ENCODE results near the gene GFPT2. TPM values are rescaled to one million over a fixed set of nuclear protein-coding genes. Genes with fewer than 3 reads are reported as not detected.

GFPT2 gene
- polyA plus RNA-seq, 5 donors: 5.1 to 9.7 (median 7.1) TPM

DNA sequence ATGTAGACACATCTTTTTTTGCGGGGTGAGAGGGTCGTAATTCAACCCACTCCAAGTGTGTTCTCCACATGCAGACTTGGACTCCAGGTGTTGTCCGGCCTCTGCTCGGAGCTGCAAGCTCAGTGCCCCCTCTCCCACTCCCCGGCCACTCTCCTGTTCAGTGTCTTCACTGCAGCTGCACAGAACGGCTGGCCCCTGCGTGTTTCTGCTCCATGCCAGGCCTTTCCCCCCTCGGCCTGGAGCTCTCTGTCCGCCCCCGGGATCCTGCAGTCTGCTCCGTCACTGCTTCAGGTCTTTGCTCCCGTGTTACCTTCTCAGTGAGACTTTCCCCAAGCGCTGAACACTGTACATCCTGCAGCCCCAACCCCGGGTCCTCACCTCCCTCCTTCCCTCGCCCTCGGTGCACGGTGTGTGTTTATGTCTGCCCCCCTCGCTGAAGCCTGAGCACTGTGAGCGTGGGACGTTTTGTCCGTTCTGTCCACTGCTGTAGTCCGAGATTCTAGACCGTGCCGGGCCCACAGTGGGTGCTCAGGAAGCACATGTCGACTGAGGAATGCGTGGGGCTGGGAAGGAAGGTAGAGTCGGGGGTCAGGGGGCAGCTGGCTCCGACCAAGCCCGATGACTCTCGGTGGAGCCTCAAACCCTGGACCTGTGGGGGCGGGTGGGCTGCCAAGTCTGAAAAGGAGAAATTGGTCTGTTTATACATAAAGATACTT lies 26.4 kb upstream of the GFPT2 start:
- DNase-seq: no peak

GRCh38 chr5:180378438-180379344 lies 25.6 kb upstream of the GFPT2 start:
- no peak for DNase-seq

DNA sequence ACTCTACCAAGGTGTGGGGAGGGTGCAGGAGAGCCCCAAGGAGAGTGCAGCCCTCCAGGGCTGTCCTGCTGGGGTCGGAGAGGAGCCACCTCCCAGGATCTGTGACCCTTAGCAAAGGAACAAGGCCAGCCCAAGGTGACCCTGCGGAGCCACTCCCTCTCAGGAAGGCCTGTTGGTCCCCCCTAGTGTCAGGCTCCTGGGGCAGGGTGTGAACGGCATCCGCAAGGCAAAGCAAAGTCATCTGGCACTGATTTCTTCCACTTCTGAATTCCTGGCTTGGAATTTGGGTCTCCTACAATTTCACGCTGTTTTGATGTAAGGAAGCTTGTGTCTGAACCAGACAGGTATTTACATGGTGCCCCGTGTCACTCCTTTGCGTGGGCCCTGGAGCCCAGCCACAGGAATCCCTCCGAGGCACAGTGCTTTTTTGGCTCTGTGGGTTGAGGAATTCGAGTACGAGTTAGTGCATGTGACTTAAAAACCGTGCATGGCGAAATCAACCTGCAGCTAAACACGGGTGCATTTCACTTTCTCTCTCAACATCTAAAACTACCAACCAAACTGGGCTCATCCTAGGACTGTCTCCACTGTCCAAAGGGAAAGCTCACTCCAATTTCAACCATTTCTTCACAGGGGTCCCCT lies 24.5 kb upstream of the GFPT2 start:
- no peak for DNase-seq

GRCh38 chr5:180376511-180376910 lies 23.4 kb upstream of the GFPT2 start:
- DNase-seq: no peak

DNA sequence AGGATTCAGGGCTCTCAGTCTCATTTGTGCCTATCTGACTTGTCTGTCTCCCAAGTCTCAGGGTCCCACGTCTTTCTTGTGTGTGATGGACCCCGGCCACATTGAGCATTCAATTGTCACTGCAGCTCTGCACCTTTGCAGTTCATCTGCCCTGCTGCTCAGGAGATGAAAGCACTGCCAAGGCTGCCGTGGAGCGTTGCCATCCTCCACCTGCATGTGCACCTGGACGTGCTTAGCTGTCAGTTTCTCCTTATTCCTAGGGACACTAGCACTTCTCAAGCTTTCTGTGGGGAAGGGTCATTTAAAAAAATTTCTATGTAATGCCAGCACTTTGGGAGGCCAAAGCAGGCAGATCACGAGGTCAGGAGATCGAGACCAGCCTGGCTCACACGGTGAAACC lies 22.8 kb upstream of the GFPT2 start:
- no peak for DNase-seq

DNA sequence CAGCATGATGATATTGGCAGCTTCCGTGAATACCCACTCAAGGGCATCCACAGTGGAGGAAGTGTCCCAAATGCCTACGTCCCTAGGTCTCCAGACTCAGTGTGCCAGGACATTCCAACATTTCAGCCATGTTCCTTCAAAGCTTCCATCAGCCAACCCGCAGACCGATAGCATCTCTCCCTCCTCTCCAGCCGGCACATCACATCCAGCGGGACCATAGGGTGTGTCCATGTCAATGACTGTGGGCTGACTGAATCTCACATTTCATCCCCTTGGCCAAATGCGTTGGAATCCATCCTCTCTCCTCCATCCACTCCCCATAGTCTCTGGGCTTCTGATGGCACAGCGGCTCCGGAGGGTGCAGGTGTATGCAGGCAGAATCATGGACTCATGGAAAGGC lies 22.2 kb upstream of the GFPT2 start:
- no peak for DNase-seq

DNA sequence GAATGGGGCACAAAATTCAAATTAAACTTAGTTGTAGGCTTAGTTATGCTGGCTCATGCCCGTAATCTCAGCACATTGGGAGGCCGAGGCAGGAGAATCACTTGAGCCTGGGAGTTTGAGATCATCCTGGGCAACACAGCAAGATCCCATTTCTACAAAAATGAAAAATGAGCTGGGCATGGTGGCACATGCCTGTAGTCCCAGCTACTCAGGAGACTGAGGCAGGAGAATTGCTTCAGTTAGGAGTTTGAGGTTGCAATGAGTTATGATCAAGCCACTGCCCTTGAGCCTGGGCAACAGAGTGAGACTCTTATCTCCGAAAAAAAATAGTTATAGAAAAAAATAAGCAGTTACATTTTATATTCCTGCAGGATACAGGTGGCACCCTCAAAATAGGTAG lies 20.7 kb upstream of the GFPT2 start:
- DNase-seq: no peak

GRCh38 chr5:180373454-180373853 lies 20.3 kb upstream of the GFPT2 start:
- DNase-seq: no peak

DNA sequence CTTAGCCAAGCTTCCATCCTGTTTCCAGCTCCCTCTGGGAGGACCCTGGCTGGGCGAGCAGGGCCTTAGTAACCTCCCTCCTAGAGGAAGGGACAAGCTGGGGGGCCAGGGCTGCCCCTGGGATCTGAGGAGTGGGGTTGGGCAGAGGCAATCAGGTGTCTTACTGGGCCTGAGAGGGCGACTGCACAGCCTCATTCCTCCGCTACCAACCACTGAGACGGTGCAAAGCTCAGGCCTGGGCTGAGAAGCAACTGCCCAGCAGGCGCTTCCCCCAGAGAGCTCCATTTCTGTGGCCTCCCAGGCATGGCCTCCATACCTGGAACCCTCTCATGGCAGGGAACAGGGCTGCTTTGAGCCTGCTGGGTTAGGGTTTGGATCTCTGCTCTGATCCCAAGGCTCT lies 18.8 kb upstream of the GFPT2 start:
- DNase-seq: no peak

- no peak for DNase-seq
Measured at GRCh38 chr5:180370861-180371641, 17.9 kb upstream of the GFPT2 start.

DNA sequence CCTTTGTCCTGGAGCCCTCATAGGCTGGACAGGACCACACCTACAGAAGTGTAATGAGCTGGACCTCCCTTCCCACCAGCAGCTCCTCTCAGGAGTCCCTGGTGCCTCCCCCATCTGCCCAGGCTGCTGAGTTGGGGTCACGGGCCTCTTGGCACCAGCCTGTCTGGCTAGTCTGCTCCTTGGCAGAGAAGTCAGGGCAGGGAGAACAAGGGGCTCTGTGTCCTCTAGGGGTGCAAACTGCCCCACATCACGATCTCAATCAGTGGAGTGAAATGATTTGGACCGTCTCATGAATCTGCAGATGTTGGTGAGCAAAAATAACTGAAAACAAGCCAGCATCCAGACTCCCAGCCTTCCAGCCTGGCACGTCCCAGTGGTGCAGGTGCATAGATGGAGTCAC lies 14.9 kb upstream of the GFPT2 start:
- no peak for DNase-seq

- no peak for DNase-seq
Measured at GRCh38 chr5:180367300-180367699, 14.2 kb upstream of the GFPT2 start.

GRCh38 chr5:180366326-180366725 lies 13.2 kb upstream of the GFPT2 start:
- no peak for DNase-seq

DNA sequence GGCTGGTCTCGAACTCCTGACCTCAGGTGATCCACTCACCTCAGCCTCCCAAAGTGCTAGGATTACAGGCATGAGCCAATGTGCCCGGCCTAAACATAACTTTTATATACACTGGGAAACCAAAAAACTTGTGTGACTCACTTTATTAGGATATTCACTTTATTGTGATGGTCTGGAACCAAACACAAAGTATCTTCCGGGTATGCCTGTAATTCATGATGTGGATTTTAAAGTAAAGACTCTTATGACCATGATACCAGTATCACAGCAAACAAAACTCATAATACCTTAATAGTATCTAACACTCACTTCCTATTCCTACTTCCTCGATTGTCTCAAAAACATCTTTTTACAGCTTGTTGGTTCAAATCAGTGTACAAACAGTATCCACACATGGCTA lies 12.7 kb upstream of the GFPT2 start:
- no peak for DNase-seq

DNA sequence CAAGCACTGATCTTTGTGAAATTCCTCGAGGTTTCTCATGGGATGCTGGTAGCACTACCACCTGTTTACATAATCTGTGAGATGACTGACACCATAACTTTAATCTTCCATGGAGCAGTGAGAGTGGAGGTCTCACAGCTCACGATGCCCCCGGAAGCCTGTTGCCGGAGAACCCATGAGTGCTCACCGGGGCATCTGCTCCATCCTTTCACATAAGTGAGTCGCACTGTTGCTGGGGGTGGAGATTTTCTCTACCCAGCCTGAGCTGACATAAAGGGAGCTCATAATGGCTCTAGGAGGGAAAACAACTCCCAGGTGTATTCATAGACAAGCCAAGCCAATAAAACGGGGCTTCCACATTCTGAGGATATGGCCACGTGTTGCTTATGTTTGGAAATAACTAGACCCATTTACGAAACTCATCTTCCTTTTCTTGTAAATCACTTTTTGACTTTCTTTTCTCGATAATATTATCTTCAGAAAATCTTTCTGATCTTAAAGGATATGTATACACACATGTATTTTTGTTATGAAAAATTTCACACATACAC lies 11.2 kb upstream of the GFPT2 start:
- DNase-seq: no peak

GRCh38 chr5:180360078-180360957 lies 7.2 kb upstream of the GFPT2 start:
- DNase-seq: no peak

GRCh38 chr5:180358694-180359093 lies 5.6 kb upstream of the GFPT2 start:
- no peak for DNase-seq

DNA sequence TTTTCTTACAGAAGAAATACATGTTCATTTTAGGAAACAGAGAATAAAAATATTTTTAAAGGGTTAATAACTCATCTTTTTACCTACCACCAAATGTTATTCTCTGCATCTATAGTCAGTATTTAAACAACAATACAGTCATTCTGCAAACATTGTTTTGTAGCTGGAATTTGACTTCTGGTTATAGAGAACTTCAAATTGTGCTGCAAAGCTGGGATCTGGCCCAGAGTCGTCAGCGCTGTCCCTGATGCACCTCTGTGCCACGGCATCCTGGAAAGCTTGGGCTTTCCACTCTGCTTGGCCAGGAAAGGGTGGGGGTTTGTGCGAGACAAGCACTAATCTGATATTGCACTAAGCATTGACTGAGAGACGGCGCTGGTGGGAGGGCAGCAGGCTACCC lies 5.0 kb upstream of the GFPT2 start:
- DNase-seq: no peak

- DNase-seq: no peak
Measured at GRCh38 chr5:180354966-180355365, 1.8 kb upstream of the GFPT2 start.

DNA sequence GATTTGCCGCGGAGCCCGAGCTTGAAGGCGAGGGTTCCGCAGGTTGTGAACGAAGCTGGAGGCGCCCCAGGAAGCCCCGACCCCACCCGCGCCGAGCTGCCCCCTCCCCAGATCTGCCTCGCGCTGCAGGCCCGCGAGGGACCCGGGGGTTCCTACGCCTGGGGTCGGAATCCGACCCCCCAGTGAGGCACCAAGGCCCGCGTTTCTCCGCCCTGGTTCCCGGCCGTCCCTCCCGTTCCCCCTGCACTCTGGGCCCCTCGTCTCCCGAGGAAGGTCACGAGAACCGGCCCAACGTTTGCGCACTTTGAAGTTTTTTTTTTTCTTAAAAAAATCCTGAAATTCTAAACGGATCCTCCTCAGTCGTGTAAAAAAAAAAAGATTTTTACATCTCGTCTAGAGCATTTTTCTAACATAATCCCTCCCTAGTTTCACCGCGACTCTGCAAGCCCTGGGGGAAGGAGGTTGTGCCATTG lies 880 bp upstream of the GFPT2 start:
- DNase-seq: no peak

Data from right lung (tissue), 5 donors.